Mucosa of gallbladder (tissue), 1 donor: ENCODE results near the gene XPNPEP1. TPM values are rescaled to one million over a fixed set of nuclear protein-coding genes. Genes with fewer than 3 reads are reported as not detected.

Experiments
- DNase-seq: peaks from one replicate; pipeline ENCODE4 v3.0.0-alpha.2; 2020; ENCODE audit warnings: low spot score
- total RNA-seq: library from RNA; stranded (reverse); gene quantifications from one replicate; pipeline ENCODE4 v1.2.1, GENCODE V29; 2021
- donor health status: DM: no; HTN: no; CAD: no.

The XPNPEP1 gene
- total RNA-seq, 1 donor from 2014 or later = 86.4 TPM

- no peak for DNase-seq
Measured at GRCh38 chr10:109947111-109947920, 24.0 kb upstream of the XPNPEP1 start.

- DNase-seq = no peak
Measured at GRCh38 chr10:109946680-109947079, 23.4 kb upstream of the XPNPEP1 start.

- DNase-seq = no peak
Measured at GRCh38 chr10:109945473-109946177, 22.3 kb upstream of the XPNPEP1 start.

- DNase-seq = no peak
Measured at GRCh38 chr10:109944613-109945012, 21.3 kb upstream of the XPNPEP1 start.

- no peak for DNase-seq
Measured at GRCh38 chr10:109941236-109941862, 18.0 kb upstream of the XPNPEP1 start.

GRCh38 chr10:109940553-109940952 is 17.2 kb upstream of the XPNPEP1 start:
- DNase-seq = no peak

- DNase-seq = no peak
Measured at GRCh38 chr10:109940117-109940516, 16.8 kb upstream of the XPNPEP1 start.

GRCh38 chr10:109939315-109939961 is 16.1 kb upstream of the XPNPEP1 start:
- no peak for DNase-seq

- no peak for DNase-seq
Measured at GRCh38 chr10:109937460-109938065, 14.3 kb upstream of the XPNPEP1 start.

GRCh38 chr10:109934958-109935793 is 11.9 kb upstream of the XPNPEP1 start:
- DNase-seq = no peak

- peak; percentile 18 for DNase-seq
Measured at GRCh38 chr10:109933984-109934565, 10.8 kb upstream of the XPNPEP1 start.

GRCh38 chr10:109932968-109933367 is 9.7 kb upstream of the XPNPEP1 start:
- DNase-seq = no peak

- no peak for DNase-seq
Measured at GRCh38 chr10:109932391-109932790, 9.1 kb upstream of the XPNPEP1 start.

- no peak for DNase-seq
Measured at GRCh38 chr10:109931163-109931562, 7.9 kb upstream of the XPNPEP1 start.

GRCh38 chr10:109929501-109930219 is 6.3 kb upstream of the XPNPEP1 start:
- DNase-seq = no peak

GRCh38 chr10:109928475-109928891 is 5.2 kb upstream of the XPNPEP1 start:
- no peak for DNase-seq

- DNase-seq = no peak
Measured at GRCh38 chr10:109926825-109927224, 3.5 kb upstream of the XPNPEP1 start.

GRCh38 chr10:109926061-109926745 is 2.9 kb upstream of the XPNPEP1 start:
- no peak for DNase-seq

- DNase-seq = no peak
Measured at GRCh38 chr10:109924967-109925620, 1.8 kb upstream of the XPNPEP1 start.
